ENCODE measurements around the gene SERPINI1.

- TF ChIP-seq POLR2A (IDR thresholded peaks at IDR 0.05), result no peak
- TF ChIP-seq CTCF (IDR thresholded peaks at IDR 0.05 in 4 of 5, conservative IDR thresholded peaks at IDR 0.05 in 1 of 5), result no peak
Observed at GRCh38 chr3:167820102-167820865, 84.8 kb downstream of the SERPINI1 start.

Measured in gastrocnemius medialis (tissue), 4 donors.